Measurements from ENCODE around the gene LRCOL1. TPM values are rescaled to one million over a fixed set of nuclear protein-coding genes. Genes with fewer than 3 reads are reported as not detected.

The LRCOL1 gene
- total RNA-seq, 2 experiments from 2014 or later = not detected

DNA sequence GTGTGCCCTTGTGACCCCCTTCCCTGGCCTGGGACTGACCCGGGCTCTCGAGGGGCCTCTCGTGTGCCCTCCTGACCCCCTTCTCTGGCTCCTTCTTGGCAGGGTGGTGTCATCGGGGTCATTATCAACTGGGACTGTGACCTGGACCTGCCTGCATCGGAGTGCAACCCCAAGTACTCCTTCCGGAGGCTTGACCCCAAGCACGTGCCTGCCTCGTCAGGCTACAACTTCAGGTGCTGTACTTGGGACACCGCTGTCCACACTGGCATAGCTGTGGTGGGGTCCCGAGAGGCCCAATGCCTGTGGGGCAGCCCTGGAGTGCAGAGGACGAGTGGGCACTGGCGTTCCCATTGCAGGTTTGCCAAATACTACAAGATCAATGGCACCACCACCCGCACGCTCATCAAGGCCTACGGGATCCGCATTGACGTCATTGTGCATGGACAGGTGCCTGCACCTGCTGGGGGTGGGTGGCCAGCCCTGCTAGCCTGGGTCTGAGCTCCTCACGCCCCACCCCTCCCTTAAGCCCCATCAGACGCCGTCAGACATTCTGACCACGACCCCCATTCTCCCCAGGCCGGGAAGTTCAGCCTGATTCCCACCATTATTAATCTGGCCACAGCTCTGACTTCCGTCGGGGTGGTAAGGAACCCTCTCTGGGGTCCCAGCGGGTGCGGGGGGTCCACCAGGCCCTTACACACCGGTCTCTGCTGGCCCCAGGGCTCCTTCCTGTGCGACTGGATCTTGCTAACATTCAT, 10.7 kb upstream of the LRCOL1 start:
- intact Hi-C loops (cut with micrococcal nuclease) = no loop called here
- no peak overlapping the region for H3K4me3 Mint-ChIP-seq
- DNase-seq = no peak

DNA sequence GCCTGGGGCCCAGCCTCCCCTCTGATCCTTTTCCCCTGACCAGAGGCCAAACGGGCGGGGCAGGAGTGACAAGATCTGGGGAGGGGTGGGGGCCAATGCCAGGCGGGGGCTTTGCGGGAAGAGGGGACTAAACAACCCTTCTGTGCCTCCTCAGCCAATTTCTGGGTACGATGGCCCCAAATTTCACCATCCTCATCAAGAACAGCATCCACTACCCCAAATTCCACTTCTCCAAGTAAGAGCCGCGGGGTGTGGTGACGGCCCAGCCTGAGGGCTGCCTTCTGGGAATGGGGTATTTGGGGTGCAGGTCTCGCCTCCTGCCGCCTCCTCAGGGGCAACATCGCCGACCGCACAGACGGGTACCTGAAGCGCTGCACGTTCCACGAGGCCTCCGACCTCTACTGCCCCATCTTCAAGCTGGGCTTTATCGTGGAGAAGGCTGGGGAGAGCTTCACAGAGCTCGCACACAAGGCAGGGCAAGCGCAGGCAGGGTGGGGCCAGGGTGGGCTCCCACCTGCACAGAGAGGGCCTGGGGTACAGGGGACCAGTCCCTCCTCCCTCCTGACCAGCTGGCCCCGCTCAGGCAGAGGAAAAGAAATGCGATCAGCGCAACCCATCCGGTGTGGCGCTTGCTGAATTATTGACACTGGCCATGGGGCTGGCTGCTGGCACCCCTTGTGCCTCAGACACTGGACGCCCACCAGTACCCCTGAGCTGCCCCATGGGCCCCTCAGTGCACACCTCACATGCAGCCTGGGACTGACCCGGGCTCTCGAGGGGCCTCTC, 9.9 kb upstream of the LRCOL1 start:
- no peak overlapping the region for H3K27ac Mint-ChIP-seq
- H3K9me3 Mint-ChIP-seq = peaks cover 5% of the 10 kb centered on the region
- no peak for DNase-seq
- intact Hi-C loops (cut with micrococcal nuclease) = no loop called here
- peaks cover 7% of the 10 kb centered on the region for H3K4me1 Mint-ChIP-seq (ENCODE audit: low read depth)
- H3K36me3 Mint-ChIP-seq (ENCODE audit: low read depth) = peaks cover 4% of the 10 kb centered on the region
- CTCF ChIA-PET = no interaction called here
- H3K4me3 Mint-ChIP-seq = no peak overlapping the region
- H3K27me3 Mint-ChIP-seq (ENCODE audit: low read depth) = peaks cover 24% of the 10 kb centered on the region

More for the DNA sequence above, 10.7 kb upstream of the LRCOL1 start:
- H3K9me3 Mint-ChIP-seq = peaks cover 5% of the 10 kb centered on the region
- H3K4me1 Mint-ChIP-seq (ENCODE audit: low read depth) = peaks cover 7% of the 10 kb centered on the region
- no peak overlapping the region for H3K27ac Mint-ChIP-seq
- peaks cover 19% of the 10 kb centered on the region for H3K27me3 Mint-ChIP-seq (ENCODE audit: low read depth)
- CTCF ChIA-PET = no interaction called here
- peaks cover 7% of the 10 kb centered on the region for H3K36me3 Mint-ChIP-seq (ENCODE audit: low read depth)

DNA sequence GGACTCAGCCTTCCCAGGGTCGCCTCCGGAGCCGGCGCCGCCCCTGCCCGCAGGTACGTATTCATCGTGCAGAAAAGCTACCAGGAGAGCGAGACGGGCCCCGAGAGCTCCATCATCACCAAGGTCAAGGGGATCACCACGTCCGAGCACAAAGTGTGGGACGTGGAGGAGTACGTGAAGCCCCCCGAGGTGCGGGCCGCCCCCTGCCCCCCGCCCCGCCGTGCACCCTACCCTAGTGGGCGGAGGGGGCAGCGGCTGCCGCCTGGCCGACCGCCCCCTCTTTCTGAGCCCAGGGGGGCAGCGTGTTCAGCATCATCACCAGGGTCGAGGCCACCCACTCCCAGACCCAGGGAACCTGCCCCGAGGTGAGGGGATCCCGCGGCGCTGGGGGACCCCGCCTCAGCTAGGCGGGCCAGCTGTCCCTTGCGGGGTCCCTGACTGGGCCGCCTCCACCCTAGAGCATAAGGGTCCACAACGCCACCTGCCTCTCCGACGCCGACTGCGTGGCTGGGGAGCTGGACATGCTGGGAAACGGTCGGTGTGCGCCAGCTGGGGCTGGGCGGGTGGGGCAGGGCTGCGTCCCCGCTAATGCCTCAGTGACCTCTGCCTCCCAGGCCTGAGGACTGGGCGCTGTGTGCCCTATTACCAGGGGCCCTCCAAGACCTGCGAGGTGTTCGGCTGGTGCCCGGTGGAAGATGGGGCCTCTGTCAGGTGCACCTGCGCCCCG, 9.2 kb upstream of the LRCOL1 start:
- Mint-ChIP-seq H3K4me1 (ENCODE audit: low read depth) (peaks cover 8% of the 10 kb centered on the region), H3K36me3 (ENCODE audit: low read depth) (peaks cover 2% of the 10 kb centered on the region), H3K4me3 (no peak overlapping the region), H3K9me3 (peaks cover 5% of the 10 kb centered on the region), H3K27ac (no peak overlapping the region), H3K27me3 (ENCODE audit: low read depth) (peaks cover 29% of the 10 kb centered on the region)
- intact Hi-C loops (cut with micrococcal nuclease) = no loop called here
- CTCF ChIA-PET = no interaction called here
- no peak for DNase-seq

DNA sequence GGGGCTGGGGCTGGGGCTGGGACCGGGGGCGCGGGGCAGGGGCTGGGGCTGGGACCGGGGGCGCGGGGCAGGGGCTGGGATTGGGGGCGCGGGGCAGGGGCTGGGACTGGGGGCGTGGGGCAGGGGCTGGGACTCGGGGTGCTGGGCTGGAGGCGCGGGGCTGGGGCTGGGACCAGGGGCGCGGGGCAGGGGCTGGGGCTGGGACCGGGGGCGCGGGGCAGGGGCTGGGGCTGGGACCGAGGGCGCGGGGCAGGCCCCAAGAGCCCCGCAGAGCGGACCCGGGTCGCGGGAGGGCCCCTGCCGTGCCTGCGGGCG, 8.6 kb upstream of the LRCOL1 start:
- H3K4me1 Mint-ChIP-seq (ENCODE audit: low read depth) = peaks cover 8% of the 10 kb centered on the region
- no peak overlapping the region for H3K4me3 Mint-ChIP-seq
- peaks cover 2% of the 10 kb centered on the region for H3K36me3 Mint-ChIP-seq (ENCODE audit: low read depth)
- peaks cover 5% of the 10 kb centered on the region for H3K9me3 Mint-ChIP-seq
- intact Hi-C loops (cut with micrococcal nuclease) = no loop called here
- H3K27ac Mint-ChIP-seq = no peak overlapping the region
- CTCF ChIA-PET = no interaction called here
- no peak for DNase-seq
- H3K27me3 Mint-ChIP-seq (ENCODE audit: low read depth) = peaks cover 29% of the 10 kb centered on the region

DNA sequence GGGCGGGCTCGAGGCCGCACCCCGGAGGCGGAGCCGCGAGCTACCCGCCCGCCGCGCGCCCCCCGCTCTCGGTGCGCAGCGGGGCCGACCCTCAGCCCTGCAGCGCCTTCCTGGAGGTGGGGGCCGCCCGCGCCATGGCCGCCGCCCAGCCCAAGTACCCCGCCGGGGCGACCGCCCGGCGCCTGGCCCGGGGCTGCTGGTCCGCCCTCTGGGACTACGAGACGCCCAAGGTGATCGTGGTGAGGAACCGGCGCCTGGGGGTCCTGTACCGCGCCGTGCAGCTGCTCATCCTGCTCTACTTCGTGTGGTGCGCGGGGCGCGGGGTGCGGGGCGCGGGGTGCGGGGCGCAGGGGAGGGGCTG, 8.3 kb upstream of the LRCOL1 start, which contains the start of gene P2RX2:
Gene P2RX2, plus strand, starts transcription at position 94 of the 361 bp plus-strand sequence. Its CDS starts 41 bp downstream, at position 135.
- intact Hi-C loops (cut with micrococcal nuclease) = no loop called here

DNA sequence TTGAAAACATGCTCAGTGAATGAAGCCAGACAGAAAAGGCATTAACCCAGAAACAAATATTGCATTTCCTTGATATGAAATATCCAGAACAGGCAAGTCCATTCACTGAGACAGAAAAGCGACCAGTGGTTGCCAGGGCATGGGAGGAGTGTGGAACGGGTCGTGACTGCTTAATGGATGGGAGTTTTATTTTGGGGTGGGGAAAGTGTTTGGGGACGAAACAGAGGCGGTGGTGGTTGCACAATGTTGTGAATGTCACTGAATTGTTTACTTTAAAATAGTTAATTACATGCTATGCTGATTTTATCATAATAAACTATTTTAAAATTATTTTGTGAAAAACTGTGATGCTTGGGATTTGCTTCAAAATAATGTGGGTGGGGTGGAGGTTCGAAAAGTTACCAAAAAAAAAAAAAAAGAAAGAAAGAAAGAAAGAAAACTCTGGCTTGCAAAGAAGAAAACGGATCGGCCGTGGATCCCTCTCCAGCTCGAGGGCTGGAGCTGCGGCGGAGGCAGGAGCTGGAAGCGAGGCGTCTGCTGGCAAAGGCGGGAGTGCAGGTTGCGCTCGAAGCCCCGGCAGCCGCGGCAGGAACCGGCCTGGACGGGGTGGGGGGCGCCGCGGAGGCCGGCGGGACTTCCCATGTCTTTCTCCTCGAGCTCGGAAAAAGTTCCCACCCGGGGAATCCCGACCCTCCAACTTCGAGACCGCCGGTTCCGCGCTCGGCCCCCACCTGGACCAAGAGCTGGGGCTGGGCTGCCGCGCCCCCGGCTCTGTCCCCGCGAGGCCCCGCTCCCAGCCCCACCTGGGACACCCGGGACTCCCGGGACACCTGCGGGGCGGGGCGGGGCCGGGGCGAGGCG, 7.7 kb upstream of the LRCOL1 start:
- CTCF ChIA-PET = interaction anchor here (0.8 to 4.0 kb wide), 2 partner anchors 18 to 201 kb away, joined by 3 to 20 read pairs; no protein-coding TSS in a partner anchor
- intact Hi-C loops (cut with micrococcal nuclease) = no loop called here
- H3K27me3 Mint-ChIP-seq (ENCODE audit: low read depth) = peaks cover 29% of the 10 kb centered on the region
- no peaks in the 10 kb centered on the region for H3K36me3 Mint-ChIP-seq (ENCODE audit: low read depth)
- peaks cover 8% of the 10 kb centered on the region for H3K4me1 Mint-ChIP-seq (ENCODE audit: low read depth)
- no peak overlapping the region for H3K27ac Mint-ChIP-seq
- H3K4me3 Mint-ChIP-seq = no peak overlapping the region
- peaks cover 5% of the 10 kb centered on the region for H3K9me3 Mint-ChIP-seq
- DNase-seq = no peak

More for the DNA sequence above, 8.3 kb upstream of the LRCOL1 start, which contains the start of gene P2RX2:
- Mint-ChIP-seq H3K9me3 (peaks cover 5% of the 10 kb centered on the region), H3K4me3 (no peak within 1 kb of the TSS), H3K27ac (no peak within 1 kb of the TSS), H3K36me3 (ENCODE audit: low read depth) (peaks cover 2% of the 10 kb centered on the region), H3K4me1 (ENCODE audit: low read depth) (peaks cover 8% of the 10 kb centered on the region), H3K27me3 (ENCODE audit: low read depth) (peaks cover 29% of the 10 kb centered on the region)
- CTCF ChIA-PET = interaction anchor here (0.8 kb wide), 1 partner anchor 202 kb away, joined by 3 read pairs; no protein-coding TSS in a partner anchor
- DNase-seq = no peak

DNA sequence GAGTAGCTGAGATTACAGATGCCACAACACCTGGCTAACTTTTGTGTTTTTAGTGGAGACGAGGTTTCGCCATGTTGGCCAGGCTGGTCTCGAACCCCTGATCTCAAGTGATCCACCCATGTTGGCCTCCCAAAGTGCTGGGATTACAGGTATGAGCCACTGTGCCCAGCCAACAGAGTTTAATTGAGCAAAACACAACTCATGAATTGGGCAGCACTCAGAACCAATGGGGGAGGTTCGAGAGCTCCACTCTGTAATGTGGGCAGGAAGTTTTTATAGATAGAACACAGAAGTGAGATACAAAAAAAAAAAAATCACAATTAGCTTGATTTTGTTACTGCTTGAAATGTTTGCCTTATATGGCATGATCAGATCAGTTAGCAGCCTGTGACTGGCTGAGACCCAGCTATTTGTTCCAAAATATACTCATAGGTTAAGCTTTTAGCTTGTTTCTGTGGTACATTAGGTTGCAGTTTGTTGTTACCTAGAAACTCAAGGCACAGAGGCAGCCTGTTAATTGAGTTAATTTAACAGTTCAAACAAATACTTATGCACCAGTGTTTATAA, 6.8 kb upstream of the LRCOL1 start:
- CTCF ChIA-PET = interaction anchor here (0.7 to 4.0 kb wide), 2 partner anchors 17 to 202 kb away, joined by 3 to 20 read pairs; no protein-coding TSS in a partner anchor
- intact Hi-C loops (cut with micrococcal nuclease) = no loop called here

DNA sequence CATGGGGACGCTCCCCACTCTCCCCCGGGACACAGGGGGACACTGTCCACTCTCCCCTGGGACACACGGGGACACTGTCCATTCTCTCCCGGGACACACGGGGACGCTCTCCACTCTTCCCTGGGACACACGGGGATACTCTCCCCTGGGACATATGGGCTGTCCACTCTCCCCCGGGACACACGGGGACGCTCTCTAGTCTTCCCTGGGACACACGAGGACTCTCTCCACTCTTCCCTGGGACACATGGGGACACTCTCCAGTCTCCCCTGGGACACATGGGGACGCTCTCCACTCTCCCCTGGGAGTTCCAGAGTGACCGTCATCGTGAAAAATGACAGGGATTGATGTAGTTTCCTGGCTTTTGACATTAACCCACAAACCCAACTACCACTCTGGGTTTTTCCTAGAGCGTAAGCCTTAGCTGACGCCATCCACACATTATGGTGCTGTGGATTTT, 5.2 kb upstream of the LRCOL1 start:
- Mint-ChIP-seq H3K4me1 (ENCODE audit: low read depth) (peaks cover 9% of the 10 kb centered on the region), H3K9me3 (peaks cover 12% of the 10 kb centered on the region), H3K27ac (no peak overlapping the region), H3K27me3 (ENCODE audit: low read depth) (peaks cover 35% of the 10 kb centered on the region), H3K36me3 (ENCODE audit: low read depth) (no peaks in the 10 kb centered on the region), H3K4me3 (no peak overlapping the region)
- no peak for DNase-seq
- intact Hi-C loops (cut with micrococcal nuclease) = loop anchor here (1.0 kb wide), 3 partner anchors 15 to 461 kb away; no protein-coding TSS in a partner anchor
- CTCF ChIA-PET = interaction anchor here (0.8 to 4.0 kb wide), 15 partner anchors 11 to 542 kb away, joined by 3 to 22 read pairs (median 4); no protein-coding TSS in a partner anchor

More for the DNA sequence above, 6.8 kb upstream of the LRCOL1 start:
- no peak for DNase-seq
- Mint-ChIP-seq H3K27ac (no peak overlapping the region), H3K4me3 (no peak overlapping the region), H3K4me1 (ENCODE audit: low read depth) (peaks cover 8% of the 10 kb centered on the region), H3K9me3 (peaks cover 5% of the 10 kb centered on the region), H3K36me3 (ENCODE audit: low read depth) (no peaks in the 10 kb centered on the region), H3K27me3 (ENCODE audit: low read depth) (peaks cover 29% of the 10 kb centered on the region)

DNA sequence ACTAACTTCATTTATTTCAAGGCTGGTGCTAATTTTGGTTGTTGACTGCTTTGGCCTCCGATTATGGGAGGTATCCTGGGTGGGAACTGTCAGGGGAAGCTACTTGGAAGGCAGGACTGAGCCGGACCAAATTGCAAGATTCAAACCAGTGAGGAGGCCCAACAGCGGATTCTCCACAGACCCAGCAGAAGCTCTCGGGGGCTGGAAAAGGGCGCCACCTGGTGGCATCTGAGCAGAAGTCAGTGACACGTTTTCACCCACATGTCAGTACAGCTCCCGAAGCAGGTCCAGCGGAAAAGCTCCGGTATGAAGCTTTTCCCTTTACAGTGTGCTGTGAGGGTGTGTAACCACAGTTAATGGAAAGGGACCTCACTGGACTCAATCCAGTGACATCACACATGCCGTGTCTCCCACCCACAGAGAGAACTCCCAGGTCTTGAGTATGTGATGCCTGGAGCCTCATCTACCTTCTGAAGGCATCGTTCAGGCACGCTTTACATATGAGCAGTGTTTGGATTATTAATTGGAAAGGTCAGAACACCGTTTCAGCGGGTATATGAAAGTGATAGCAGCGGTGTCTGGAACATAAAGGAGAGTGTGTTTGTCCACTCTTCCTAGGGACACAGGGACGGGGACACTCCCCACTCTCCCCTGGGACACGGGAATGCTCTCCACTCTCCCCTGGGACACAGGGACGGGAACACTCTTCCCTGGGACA, 4.6 kb upstream of the LRCOL1 start:
- peak; percentile 88 for DNase-seq
- CTCF ChIA-PET = interaction anchor here (0.6 to 4.0 kb wide), 23 partner anchors 8 to 474 kb away, joined by 3 to 22 read pairs (median 3); no protein-coding TSS in a partner anchor
- intact Hi-C loops (cut with micrococcal nuclease) = loop anchor here (1.0 kb wide), 3 partner anchors 15 to 461 kb away; no protein-coding TSS in a partner anchor
- H3K4me3 Mint-ChIP-seq = no peak overlapping the region
- H3K36me3 Mint-ChIP-seq (ENCODE audit: low read depth) = no peaks in the 10 kb centered on the region
- peaks cover 15% of the 10 kb centered on the region for H3K4me1 Mint-ChIP-seq (ENCODE audit: low read depth)
- H3K27me3 Mint-ChIP-seq (ENCODE audit: low read depth) = peaks cover 41% of the 10 kb centered on the region
- H3K9me3 Mint-ChIP-seq = peaks cover 12% of the 10 kb centered on the region
- no peak overlapping the region for H3K27ac Mint-ChIP-seq

DNA sequence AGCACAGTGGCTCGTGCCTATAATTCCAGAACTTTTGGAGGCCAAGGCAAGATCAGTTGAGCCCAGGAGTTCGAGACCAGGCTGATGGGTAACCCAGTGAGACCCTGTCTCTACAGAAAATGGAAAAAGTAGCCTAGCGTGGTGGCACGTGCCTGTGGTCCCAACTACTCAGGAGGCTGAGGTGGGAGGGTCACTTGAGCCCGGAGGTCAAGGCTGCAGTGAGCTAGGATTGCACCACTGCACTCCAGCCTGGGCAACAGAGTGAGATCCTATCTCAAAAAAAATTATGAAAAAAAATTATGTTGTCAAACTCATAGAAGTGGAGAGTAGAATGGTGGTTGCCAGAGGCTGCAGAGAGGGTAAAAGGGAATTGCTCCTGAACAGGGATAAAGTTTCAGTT, 3.6 kb upstream of the LRCOL1 start:
- H3K4me1 Mint-ChIP-seq (ENCODE audit: low read depth) = peaks cover 15% of the 10 kb centered on the region
- peaks cover 12% of the 10 kb centered on the region for H3K9me3 Mint-ChIP-seq
- H3K36me3 Mint-ChIP-seq (ENCODE audit: low read depth) = no peaks in the 10 kb centered on the region
- intact Hi-C loops (cut with micrococcal nuclease) = no loop called here
- H3K4me3 Mint-ChIP-seq = no peak overlapping the region
- DNase-seq = no peak
- CTCF ChIA-PET = interaction anchor here (1.0 to 4.0 kb wide), 7 partner anchors 14 to 460 kb away, joined by 3 to 22 read pairs (median 7); no protein-coding TSS in a partner anchor
- H3K27ac Mint-ChIP-seq = no peak overlapping the region
- H3K27me3 Mint-ChIP-seq (ENCODE audit: low read depth) = peaks cover 47% of the 10 kb centered on the region

Data from activated naive CD4-positive, alpha-beta T cell treated with anti-CD3 and anti-CD28 coated beads for 36 hours (primary cell).